K562 (cell line): ENCODE measurements around the gene GGT1. TPM values are rescaled to one million over a fixed set of nuclear protein-coding genes. Genes with fewer than 3 reads are reported as not detected.

ENCODE experiments used
- ARID1B ChIP-seq: fragments of 450-650 bp; IDR thresholded peaks from 2 replicates; pipeline ENCODE4 v1.6.1; 2016; ENCODE audit warnings: antibody characterized with exemption, mild to moderate bottlenecking, inconsistent platforms
- BRCA1 ChIP-seq, 2 experiments: fragments of 450-650 bp in 1 of 2; sonication (generic) in 1 of 2; formaldehyde crosslinking in 1 of 2; IDR thresholded peaks; 2 replicates each; pipeline versions ENCODE4 v1.5.0 to v1.6.1; 2017 to 2020; ENCODE audit warnings: mild to moderate bottlenecking in 1 of 2, missing genetic modification reagents in 1 of 2
- DMBX1 ChIP-seq: fragments of 250-450 bp; sonication (Bioruptor Pico); IDR thresholded peaks from 2 replicates; pipeline ENCODE4 v1.8.0; 2022; ENCODE audit warnings: inconsistent platforms, mild to moderate bottlenecking, moderate library complexity, borderline replicate concordance
- LEF1 ChIP-seq: fragments of 450-650 bp; IDR thresholded peaks from 2 replicates; pipeline ENCODE4 v1.6.1; 2016; ENCODE audit warnings: mild to moderate bottlenecking
- NFE2 ChIP-seq: IDR thresholded peaks from 2 replicates; pipeline ENCODE4 v1.6.1; 2014; ENCODE audit warnings: antibody characterized with exemption, low read depth
- NFXL1 ChIP-seq: fragments of 450-650 bp; formaldehyde crosslinking; IDR thresholded peaks from 2 replicates; pipeline ENCODE4 v1.4.0; 2021; ENCODE audit warnings: mild to moderate bottlenecking
- NR1H2 ChIP-seq: sonication (generic); formaldehyde crosslinking; IDR thresholded peaks from 2 replicates; pipeline ENCODE4 v1.4.0; 2020; ENCODE audit warnings: mild to moderate bottlenecking, missing genetic modification reagents
- RBM14 ChIP-seq: fragments of 200-400 bp; formaldehyde crosslinking; IDR thresholded peaks from 2 replicates; pipeline ENCODE4 v1.6.1; 2018; ENCODE audit warnings: low read depth, mild to moderate bottlenecking, low read length, moderate library complexity, borderline replicate concordance; ENCODE audit not compliant: insufficient read depth
- RBM39 ChIP-seq: fragments of 200-400 bp; formaldehyde crosslinking; optimal IDR thresholded peaks from 2 replicates; pipeline ENCODE3; 2018; ENCODE audit warnings: low read depth, low read length
- SPI1 ChIP-seq: IDR thresholded peaks from 2 replicates; pipeline ENCODE4 v1.6.1; 2011; ENCODE audit warnings: low read depth, low read length, control low read depth, borderline replicate concordance
- TCF3 ChIP-seq: sonication (generic); formaldehyde crosslinking; IDR thresholded peaks from 2 replicates; pipeline ENCODE4 v1.4.0; 2020; ENCODE audit warnings: mild to moderate bottlenecking, missing genetic modification reagents
- ZBTB1 ChIP-seq: sonication (generic); formaldehyde crosslinking; IDR thresholded peaks from 2 replicates; pipeline ENCODE4 v1.8.1; 2023; ENCODE audit warnings: missing genetic modification reagents, low read depth, mild to moderate bottlenecking, borderline replicate concordance
- ZFP1 ChIP-seq: fragments of 450-650 bp; formaldehyde crosslinking; IDR thresholded peaks from 2 replicates; pipeline ENCODE4 v1.4.0; 2020; ENCODE audit warnings: mild to moderate bottlenecking, mixed read lengths
- ZFP30 ChIP-seq: fragments of 250-450 bp; sonication (Bioruptor Pico); IDR thresholded peaks from 2 replicates; pipeline ENCODE4 v1.8.0; 2022; ENCODE audit warnings: moderate library complexity, mild to moderate bottlenecking, inconsistent platforms, borderline replicate concordance
- ZFPM2 ChIP-seq: fragments of 250-450 bp; sonication (Bioruptor Pico); IDR thresholded peaks from 2 replicates; pipeline ENCODE4 v1.5.1; 2022; ENCODE audit warnings: mild to moderate bottlenecking
- ZNF785 ChIP-seq: fragments of 250-450 bp; sonication (Bioruptor Pico); IDR thresholded peaks from 2 replicates; pipeline ENCODE4 v1.4.0; 2020; ENCODE audit warnings: mild to moderate bottlenecking
- ZZZ3 ChIP-seq: fragments of 450-650 bp; IDR thresholded peaks from 2 replicates; pipeline ENCODE4 v1.6.1; 2016; ENCODE audit warnings: antibody characterized with exemption, mild to moderate bottlenecking, moderate library complexity
- polyA plus RNA-seq, 8 experiments: library from polyadenylated mRNA; depleted of rRNA in 4 of 8; stranded (reverse) in 5 of 8; unstranded in 3 of 8; fragments of >200 nt; fragmentation: Nextera tagmentation in 2 of 8; fragmentation: Illumina TruSeq in 1 of 8; extraction: Ambion mirVana in 2 of 8; extraction: Trizol in 1 of 8; gene quantifications; 2 replicates each; pipeline versions ENCODE4 v1.2.1 to v1.2.3, GENCODE V29; 2011 to 2014; ENCODE audit warnings: inconsistent platforms in 1 of 8, missing spikeins in 1 of 8
- total RNA-seq, 7 experiments: library from RNA; depleted of rRNA in 6 of 7; stranded (reverse); fragments of >200 nt in 6 of 7; fragmentation: Illumina TruSeq in 2 of 7; extraction: Trizol in 2 of 7; gene quantifications; 2 replicates each; pipeline versions ENCODE4 v1.2.1 to v1.2.3, GENCODE V29; 2011 to 2021; ENCODE audit warnings: low replicate concordance in 1 of 7
- TF ChIP-seq, protein P1 (sequence below): sonication (generic); formaldehyde crosslinking; IDR thresholded peaks from 2 replicates; pipeline ENCODE4 v1.8.1; 2022; ENCODE audit warnings: missing genetic modification reagents
- TF ChIP-seq, protein P2 (sequence below): fragments of 250-450 bp; sonication (Bioruptor Pico); IDR thresholded peaks from 2 replicates; pipeline ENCODE4 v1.4.0; 2020
- TF ChIP-seq, protein P3 (sequence below): fragments of 250-450 bp; sonication (Bioruptor Pico); IDR thresholded peaks from 2 replicates; pipeline ENCODE4 v1.4.0; 2020; ENCODE audit warnings: mild to moderate bottlenecking

Gene GGT1
- total and polyA plus RNA-seq, 9 of the 15 experiments (the other 6 are each of a cell fraction or from before 2014, with no cell fraction given), result 0.46 to 11.8 (median 6.9) TPM

DNA sequence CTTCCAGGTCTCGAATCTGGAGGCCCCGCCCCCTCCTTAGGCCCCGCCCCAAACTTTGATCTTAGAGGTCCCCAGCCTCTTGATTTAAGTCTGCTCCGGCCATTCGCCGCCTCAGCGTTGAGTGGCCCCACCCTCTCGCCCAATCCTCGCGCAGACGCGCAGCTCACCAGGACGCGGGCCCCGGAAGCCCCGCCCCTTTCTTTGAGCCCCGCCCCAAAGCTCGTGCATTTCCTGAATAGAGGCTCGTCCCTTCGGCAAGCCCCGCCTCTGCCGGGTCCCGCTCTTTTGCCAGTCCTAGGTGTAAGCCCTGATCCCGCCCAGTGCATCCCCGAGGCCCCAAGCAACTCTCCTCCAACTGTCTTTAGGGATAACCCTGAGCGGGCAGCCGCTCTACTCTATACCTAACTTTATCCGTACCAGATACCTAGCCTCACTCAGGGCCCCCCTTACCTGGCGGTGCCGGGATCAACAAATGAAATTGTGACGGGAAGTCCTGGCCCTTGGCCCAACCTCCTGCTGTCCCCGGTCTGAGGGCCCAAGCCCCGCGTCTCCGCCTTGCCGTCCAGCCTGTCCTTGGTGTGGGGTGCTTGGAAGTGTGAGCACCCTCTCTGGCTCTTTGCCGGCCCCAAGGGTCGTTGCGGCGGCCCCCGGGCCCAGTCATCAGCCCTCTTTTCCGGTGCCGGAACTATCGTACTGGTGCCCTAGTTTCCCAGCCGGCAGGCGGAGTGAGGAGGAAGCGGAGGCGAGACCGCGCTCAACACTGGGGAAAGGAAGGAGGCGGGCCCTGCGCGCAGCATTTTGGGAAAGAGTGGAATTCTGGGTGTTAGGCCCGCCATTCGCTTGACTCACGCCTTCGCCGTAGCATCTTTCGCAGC, 47.6 kb upstream of the GGT1 start, which contains the start of gene SNRPD3 (continued):
- TF ChIP-seq, protein P1, sequence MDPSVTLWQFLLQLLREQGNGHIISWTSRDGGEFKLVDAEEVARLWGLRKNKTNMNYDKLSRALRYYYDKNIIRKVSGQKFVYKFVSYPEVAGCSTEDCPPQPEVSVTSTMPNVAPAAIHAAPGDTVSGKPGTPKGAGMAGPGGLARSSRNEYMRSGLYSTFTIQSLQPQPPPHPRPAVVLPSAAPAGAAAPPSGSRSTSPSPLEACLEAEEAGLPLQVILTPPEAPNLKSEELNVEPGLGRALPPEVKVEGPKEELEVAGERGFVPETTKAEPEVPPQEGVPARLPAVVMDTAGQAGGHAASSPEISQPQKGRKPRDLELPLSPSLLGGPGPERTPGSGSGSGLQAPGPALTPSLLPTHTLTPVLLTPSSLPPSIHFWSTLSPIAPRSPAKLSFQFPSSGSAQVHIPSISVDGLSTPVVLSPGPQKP (CRISPR knock-in tag), result no peak
- TF ChIP-seq ZZZ3, result peak; percentile 61; the same call in 1 of the 2 replicates
- no peak for TF ChIP-seq TCF3
- TF ChIP-seq ZBTB1, result no peak; the same call in 1 of the 2 replicates
- no peak for TF ChIP-seq ZFP1 (CRISPR knock-in tag)
- TF ChIP-seq ZFP30 (CRISPR knock-in tag), result no peak
- TF ChIP-seq SPI1, result peak; percentile 37; the same call in 1 of the 2 replicates
- TF ChIP-seq, protein P2, sequence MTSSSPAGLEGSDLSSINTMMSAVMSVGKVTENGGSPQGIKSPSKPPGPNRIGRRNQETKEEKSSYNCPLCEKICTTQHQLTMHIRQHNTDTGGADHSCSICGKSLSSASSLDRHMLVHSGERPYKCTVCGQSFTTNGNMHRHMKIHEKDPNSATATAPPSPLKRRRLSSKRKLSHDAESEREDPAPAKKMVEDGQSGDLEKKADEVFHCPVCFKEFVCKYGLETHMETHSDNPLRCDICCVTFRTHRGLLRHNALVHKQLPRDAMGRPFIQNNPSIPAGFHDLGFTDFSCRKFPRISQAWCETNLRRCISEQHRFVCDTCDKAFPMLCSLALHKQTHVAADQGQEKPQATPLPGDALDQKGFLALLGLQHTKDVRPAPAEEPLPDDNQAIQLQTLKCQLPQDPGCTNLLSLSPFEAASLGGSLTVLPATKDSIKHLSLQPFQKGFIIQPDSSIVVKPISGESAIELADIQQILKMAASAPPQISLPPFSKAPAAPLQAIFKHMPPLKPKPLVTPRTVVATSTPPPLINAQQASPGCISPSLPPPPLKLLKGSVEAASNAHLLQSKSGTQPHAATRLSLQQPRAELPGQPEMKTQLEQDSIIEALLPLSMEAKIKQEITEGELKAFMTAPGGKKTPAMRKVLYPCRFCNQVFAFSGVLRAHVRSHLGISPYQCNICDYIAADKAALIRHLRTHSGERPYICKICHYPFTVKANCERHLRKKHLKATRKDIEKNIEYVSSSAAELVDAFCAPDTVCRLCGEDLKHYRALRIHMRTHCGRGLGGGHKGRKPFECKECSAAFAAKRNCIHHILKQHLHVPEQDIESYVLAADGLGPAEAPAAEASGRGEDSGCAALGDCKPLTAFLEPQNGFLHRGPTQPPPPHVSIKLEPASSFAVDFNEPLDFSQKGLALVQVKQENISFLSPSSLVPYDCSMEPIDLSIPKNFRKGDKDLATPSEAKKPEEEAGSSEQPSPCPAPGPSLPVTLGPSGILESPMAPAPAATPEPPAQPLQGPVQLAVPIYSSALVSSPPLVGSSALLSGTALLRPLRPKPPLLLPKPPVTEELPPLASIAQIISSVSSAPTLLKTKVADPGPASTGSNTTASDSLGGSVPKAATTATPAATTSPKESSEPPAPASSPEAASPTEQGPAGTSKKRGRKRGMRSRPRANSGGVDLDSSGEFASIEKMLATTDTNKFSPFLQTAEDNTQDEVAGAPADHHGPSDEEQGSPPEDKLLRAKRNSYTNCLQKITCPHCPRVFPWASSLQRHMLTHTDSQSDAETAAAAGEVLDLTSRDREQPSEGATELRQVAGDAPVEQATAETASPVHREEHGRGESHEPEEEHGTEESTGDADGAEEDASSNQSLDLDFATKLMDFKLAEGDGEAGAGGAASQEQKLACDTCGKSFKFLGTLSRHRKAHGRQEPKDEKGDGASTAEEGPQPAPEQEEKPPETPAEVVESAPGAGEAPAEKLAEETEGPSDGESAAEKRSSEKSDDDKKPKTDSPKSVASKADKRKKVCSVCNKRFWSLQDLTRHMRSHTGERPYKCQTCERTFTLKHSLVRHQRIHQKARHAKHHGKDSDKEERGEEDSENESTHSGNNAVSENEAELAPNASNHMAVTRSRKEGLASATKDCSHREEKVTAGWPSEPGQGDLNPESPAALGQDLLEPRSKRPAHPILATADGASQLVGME, result no peak
- TF ChIP-seq LEF1, result peak; percentile 50; the same call in 1 of the 2 replicates
- no peak for TF ChIP-seq NR1H2 (CRISPR knock-in tag)
- TF ChIP-seq RBM39, result no peak
- no peak for TF ChIP-seq ZFPM2 (CRISPR knock-in tag)
- TF ChIP-seq DMBX1 (CRISPR knock-in tag), result no peak
- no peak for TF ChIP-seq ARID1B
- no peak for TF ChIP-seq NFE2
- no peak for TF ChIP-seq RBM14
- no peak for TF ChIP-seq NFXL1 (CRISPR knock-in tag)
- TF ChIP-seq, protein P3, sequence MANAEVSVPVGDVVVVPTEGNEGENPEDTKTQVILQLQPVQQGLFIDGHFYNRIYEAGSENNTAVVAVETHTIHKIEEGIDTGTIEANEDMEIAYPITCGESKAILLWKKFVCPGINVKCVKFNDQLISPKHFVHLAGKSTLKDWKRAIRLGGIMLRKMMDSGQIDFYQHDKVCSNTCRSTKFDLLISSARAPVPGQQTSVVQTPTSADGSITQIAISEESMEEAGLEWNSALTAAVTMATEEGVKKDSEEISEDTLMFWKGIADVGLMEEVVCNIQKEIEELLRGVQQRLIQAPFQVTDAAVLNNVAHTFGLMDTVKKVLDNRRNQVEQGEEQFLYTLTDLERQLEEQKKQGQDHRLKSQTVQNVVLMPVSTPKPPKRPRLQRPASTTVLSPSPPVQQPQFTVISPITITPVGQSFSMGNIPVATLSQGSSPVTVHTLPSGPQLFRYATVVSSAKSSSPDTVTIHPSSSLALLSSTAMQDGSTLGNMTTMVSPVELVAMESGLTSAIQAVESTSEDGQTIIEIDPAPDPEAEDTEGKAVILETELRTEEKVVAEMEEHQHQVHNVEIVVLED (CRISPR knock-in tag), result peak; percentile 54; the same call in 1 of the 2 replicates
- TF ChIP-seq BRCA1 (IDR thresholded peaks at IDR 0.05), result no peak
- no peak for TF ChIP-seq BRCA1 (CRISPR knock-in tag; IDR thresholded peaks at IDR 0.05)
- TF ChIP-seq ZNF785 (CRISPR knock-in tag), result no peak
